GM21825 (cell line): Measurements from ENCODE around the gene ABR.
"Not testable (repeated sequence)": the region's sequence is repeated elsewhere in the genome, so short reads cannot be mapped to it uniquely, and the experiment has no call there.

ENCODE experiments used
- ATAC-seq: cut with Tn5 transposase; IDR thresholded peaks from one replicate; pipeline ENCODE4 v1.9.1; 2021; ENCODE audit warnings: mild to moderate bottlenecking, moderate library complexity; ENCODE audit not compliant: unreplicated experiment

ABR gene

GRCh38 chr17:1073963-1074625 lies 105.7 kb downstream of the ABR start:
- not testable (repeated sequence) for ATAC-seq

GRCh38 chr17:1073241-1073962 lies 106.4 kb downstream of the ABR start:
- ATAC-seq, result no peak

- ATAC-seq, result no peak
Measured at GRCh38 chr17:1072551-1072961, 107.2 kb downstream of the ABR start.

- no peak for ATAC-seq
Measured at GRCh38 chr17:1071103-1071825, 108.5 kb downstream of the ABR start.

GRCh38 chr17:1070411-1070810 lies 109.4 kb downstream of the ABR start:
- no peak for ATAC-seq

- no peak for ATAC-seq
Measured at GRCh38 chr17:1069847-1070246, 109.9 kb downstream of the ABR start.

GRCh38 chr17:1068356-1068755 lies 111.4 kb downstream of the ABR start:
- ATAC-seq, result no peak

GRCh38 chr17:1067282-1067956 lies 112.4 kb downstream of the ABR start:
- ATAC-seq, result no peak

GRCh38 chr17:1065416-1065815 lies 114.4 kb downstream of the ABR start:
- ATAC-seq, result not testable (repeated sequence)

- ATAC-seq, result no peak
Measured at GRCh38 chr17:1060991-1061390, 118.8 kb downstream of the ABR start.

GRCh38 chr17:1059131-1059795 lies 120.5 kb downstream of the ABR start:
- ATAC-seq, result no peak

- no peak for ATAC-seq
Measured at GRCh38 chr17:1058423-1059130, 121.2 kb downstream of the ABR start.

GRCh38 chr17:1056761-1057160 lies 123.0 kb downstream of the ABR start:
- ATAC-seq, result no peak

- no peak for ATAC-seq
Measured at GRCh38 chr17:1055751-1056645, 123.8 kb downstream of the ABR start.

- ATAC-seq, result no peak
Measured at GRCh38 chr17:1055231-1055630, 124.5 kb downstream of the ABR start.

GRCh38 chr17:1054656-1055055 lies 125.1 kb downstream of the ABR start:
- ATAC-seq, result no peak

GRCh38 chr17:1053661-1054360 lies 126.0 kb downstream of the ABR start:
- no peak for ATAC-seq
